Brain microvascular endothelial cell (primary cell): ENCODE data around the gene TBC1D23.
"Not testable (repeated sequence)": the region's sequence is repeated elsewhere in the genome, so short reads cannot be mapped to it uniquely, and the experiment has no call there.

ENCODE experiments used
- DNase-seq: peaks from one replicate; pipeline ENCODE4 v3.0.0-alpha.2; 2020
- H3K27ac ChIP-seq: fragments of 250-450 bp; sonication (Bioruptor Pico); 2 replicates; pipeline ENCODE4 v1.5.1; 2020; ENCODE audit warnings: mild to moderate bottlenecking, moderate library complexity
- H3K27me3 ChIP-seq: fragments of 250-450 bp; sonication (Bioruptor Pico); replicated peaks from 2 replicates; pipeline ENCODE4 v1.5.1; 2020; ENCODE audit warnings: mild to moderate bottlenecking
- H3K36me3 ChIP-seq: fragments of 250-450 bp; sonication (Bioruptor Pico); replicated peaks from 2 replicates; pipeline ENCODE4 v1.5.1; 2020; ENCODE audit warnings: mild to moderate bottlenecking
- H3K4me3 ChIP-seq: 2 replicates; pipeline ENCODE4 v1.5.1; 2011; ENCODE audit warnings: low read depth, mild to moderate bottlenecking, control low read depth, low read length, moderate library complexity
- CTCF ChIP-seq: IDR thresholded peaks from 2 replicates; pipeline ENCODE4 v1.5.1; 2011; ENCODE audit warnings: low read depth, mild to moderate bottlenecking, moderate library complexity, low read length, control low read depth, inconsistent platforms; ENCODE audit errors: missing control alignments
- in situ Hi-C: cut with HindIII; loops from 2 replicates; pipeline ENCODE4 v1.10.0; 2017; ENCODE audit warnings: low sequenced_read_pairs, low pct_ligation_motif_present

The TBC1D23 gene

GRCh38 chr3:100257586-100257985 lies 3.2 kb upstream of the TBC1D23 start:
- H3K36me3 ChIP-seq, result peaks cover 2% of the 10 kb centered on the region
- DNase-seq, result no peak
- H3K4me3 ChIP-seq, result no peak overlapping the region
- H3K27ac ChIP-seq, result no peak overlapping the region
- no peaks in the 10 kb centered on the region for H3K27me3 ChIP-seq
- in situ Hi-C loops, result loop anchor here (25.0 kb wide), 1 partner anchor 420 kb away; no protein-coding TSS in a partner anchor
- TF ChIP-seq CTCF, result no peak

DNA sequence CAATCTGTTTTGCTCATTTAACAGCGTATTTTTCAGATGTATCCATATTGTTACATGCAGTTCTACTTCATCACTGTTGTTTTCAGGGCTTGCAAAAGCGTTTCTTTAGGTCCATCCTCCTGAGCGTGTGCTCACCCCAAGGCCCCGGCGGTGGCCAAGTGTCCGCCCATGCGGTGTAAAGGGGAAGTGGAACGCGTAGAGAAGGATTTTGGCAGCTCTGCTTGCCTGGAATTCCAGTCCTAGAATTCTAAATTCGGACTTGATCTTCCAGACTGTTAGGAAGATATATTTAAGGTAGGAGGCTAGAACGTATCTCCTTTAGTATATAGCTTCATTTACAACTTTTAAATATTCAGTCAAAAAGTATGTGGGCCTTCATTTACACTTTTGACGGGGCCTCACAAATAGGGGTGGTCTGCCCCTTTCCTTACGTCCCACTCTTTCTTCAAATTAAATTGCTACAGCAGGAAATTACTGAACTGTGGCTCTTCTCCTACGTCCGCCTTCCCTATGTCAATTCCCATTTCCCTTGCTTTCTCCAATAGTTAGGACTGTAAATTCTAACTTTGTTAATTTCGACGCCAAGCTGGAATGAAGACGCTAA lies 609 bp upstream of the TBC1D23 start:
- in situ Hi-C loops, result loop anchor here (25.0 kb wide), 1 partner anchor 423 kb away; no protein-coding TSS in a partner anchor
- Histone ChIP-seq H3K27me3 (no peaks in the 10 kb centered on the region), H3K4me3 (peak overlapping the region; percentile 99), H3K36me3 (peaks cover 2% of the 10 kb centered on the region), H3K27ac (peak overlapping the region; percentile 40)
- no peak for DNase-seq
- peak; percentile 21 for TF ChIP-seq CTCF

GRCh38 chr3:100261485-100261903 lies 702 bp downstream of the TBC1D23 start:
- Histone ChIP-seq H3K27ac (peak overlapping the region; percentile 97), H3K36me3 (peaks cover 2% of the 10 kb centered on the region), H3K27me3 (no peaks in the 10 kb centered on the region), H3K4me3 (peak overlapping the region; percentile 99)
- TF ChIP-seq CTCF, result no peak
- no peak for DNase-seq
- in situ Hi-C loops, result loop anchor here (25.0 kb wide), 1 partner anchor 424 kb away; no protein-coding TSS in a partner anchor

GRCh38 chr3:100262925-100263324 lies 2.1 kb downstream of the TBC1D23 start:
- not testable (repeated sequence) for H3K36me3 ChIP-seq, H3K27ac ChIP-seq
- in situ Hi-C loops, result loop anchor here (25.0 kb wide), 1 partner anchor 426 kb away; no protein-coding TSS in a partner anchor

GRCh38 chr3:100263583-100263982 lies 2.8 kb downstream of the TBC1D23 start:
- peaks cover 2% of the 10 kb centered on the region for H3K36me3 ChIP-seq
- no peak overlapping the region for H3K27ac ChIP-seq
- no peak overlapping the region for H3K4me3 ChIP-seq
- in situ Hi-C loops, result loop anchor here (25.0 kb wide), 1 partner anchor 426 kb away; no protein-coding TSS in a partner anchor
- TF ChIP-seq CTCF, result no peak
- no peaks in the 10 kb centered on the region for H3K27me3 ChIP-seq
- no peak for DNase-seq

More at GRCh38 chr3:100262925-100263324, 2.1 kb downstream of the TBC1D23 start:
- H3K27me3 ChIP-seq, H3K4me3 ChIP-seq, DNase-seq: not testable (repeated sequence)

DNA sequence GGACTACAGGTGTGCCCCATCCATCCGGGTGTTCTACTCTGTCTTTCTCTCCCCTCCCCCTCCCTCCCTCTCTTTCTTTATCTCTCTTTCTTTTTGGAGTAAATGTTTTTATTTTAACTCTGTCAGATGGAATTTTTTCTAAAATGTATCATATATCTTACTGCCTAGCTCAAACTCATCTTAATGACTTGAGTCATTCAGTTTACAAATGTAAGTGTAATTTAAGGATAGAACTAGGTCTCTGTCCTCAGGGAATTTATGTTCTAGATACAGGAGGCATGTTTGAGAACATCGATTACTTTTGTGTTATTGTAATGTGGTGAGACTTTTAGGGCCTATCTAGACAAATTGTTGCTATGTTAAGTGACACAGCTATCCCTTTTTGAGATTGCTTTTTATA lies 3.5 kb downstream of the TBC1D23 start:
- Histone ChIP-seq H3K27me3 (no peaks in the 10 kb centered on the region), H3K27ac (no peak overlapping the region), H3K4me3 (no peak overlapping the region), H3K36me3 (peaks cover 2% of the 10 kb centered on the region)
- DNase-seq, result no peak
- in situ Hi-C loops, result loop anchor here (25.0 kb wide), 1 partner anchor 427 kb away; no protein-coding TSS in a partner anchor
- TF ChIP-seq CTCF, result no peak
